ENCODE data around the gene GUCA2A.

The GUCA2A gene

DNA sequence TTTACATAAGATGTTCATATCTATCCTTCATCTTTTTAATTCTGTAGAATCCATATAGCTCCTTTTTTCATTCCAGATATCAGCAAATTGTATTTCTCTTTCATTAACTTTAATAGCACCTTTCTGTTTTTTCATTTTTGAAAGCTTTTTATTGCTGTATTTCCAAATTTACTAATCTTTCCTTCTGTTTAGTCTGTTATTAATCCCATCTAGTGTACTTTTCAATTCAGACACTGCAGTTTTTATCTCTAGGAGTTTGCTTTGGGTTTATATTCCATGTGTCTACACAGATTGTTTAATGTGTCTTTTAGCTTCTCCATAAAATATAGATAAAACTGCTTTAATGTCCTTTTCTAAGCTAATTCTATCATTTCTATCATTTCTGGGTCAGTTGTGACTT, 37.4 kb upstream of the GUCA2A start:
- no peak for DNase-seq
- H3K36me3 ChIP-seq, result no peaks in the 10 kb centered on the region
- TF ChIP-seq, protein P1, sequence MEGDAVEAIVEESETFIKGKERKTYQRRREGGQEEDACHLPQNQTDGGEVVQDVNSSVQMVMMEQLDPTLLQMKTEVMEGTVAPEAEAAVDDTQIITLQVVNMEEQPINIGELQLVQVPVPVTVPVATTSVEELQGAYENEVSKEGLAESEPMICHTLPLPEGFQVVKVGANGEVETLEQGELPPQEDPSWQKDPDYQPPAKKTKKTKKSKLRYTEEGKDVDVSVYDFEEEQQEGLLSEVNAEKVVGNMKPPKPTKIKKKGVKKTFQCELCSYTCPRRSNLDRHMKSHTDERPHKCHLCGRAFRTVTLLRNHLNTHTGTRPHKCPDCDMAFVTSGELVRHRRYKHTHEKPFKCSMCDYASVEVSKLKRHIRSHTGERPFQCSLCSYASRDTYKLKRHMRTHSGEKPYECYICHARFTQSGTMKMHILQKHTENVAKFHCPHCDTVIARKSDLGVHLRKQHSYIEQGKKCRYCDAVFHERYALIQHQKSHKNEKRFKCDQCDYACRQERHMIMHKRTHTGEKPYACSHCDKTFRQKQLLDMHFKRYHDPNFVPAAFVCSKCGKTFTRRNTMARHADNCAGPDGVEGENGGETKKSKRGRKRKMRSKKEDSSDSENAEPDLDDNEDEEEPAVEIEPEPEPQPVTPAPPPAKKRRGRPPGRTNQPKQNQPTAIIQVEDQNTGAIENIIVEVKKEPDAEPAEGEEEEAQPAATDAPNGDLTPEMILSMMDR (IDR thresholded peaks at IDR 0.05; ENCODE audit: low read depth, low read length), result no peak
- H3K4me3 ChIP-seq (ENCODE audit: low read depth, low read length), result no peak overlapping the region
- no peaks in the 10 kb centered on the region for H3K27me3 ChIP-seq
- H3K4me1 ChIP-seq, result no peaks in the 10 kb centered on the region
- H3K9me3 ChIP-seq, result no peaks in the 10 kb centered on the region

DNA sequence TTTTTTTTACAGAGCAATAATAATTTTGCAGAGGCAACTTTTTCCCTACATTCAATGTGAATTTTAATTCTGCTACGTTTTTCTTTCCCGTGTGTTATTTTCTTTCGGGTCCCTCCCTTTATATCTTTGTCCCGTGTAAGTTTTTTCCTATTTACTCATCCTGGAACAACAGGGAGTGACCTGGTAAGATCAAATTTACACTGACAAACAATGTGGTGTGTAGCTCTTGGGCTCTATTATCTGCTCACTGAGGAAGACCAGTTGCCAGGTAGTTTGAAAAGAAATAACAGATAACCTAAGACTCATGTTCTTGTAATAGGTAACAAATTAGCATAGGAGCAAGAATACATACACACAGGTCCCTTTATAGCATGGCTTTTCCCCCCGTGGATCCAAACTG, 33.7 kb upstream of the GUCA2A start:
- Histone ChIP-seq H3K36me3 (no peaks in the 10 kb centered on the region), H3K4me1 (no peaks in the 10 kb centered on the region), H3K4me3 (ENCODE audit: low read depth, low read length) (no peak overlapping the region), H3K27me3 (no peaks in the 10 kb centered on the region), H3K9me3 (no peaks in the 10 kb centered on the region)
- TF ChIP-seq, protein P1 (IDR thresholded peaks at IDR 0.05; ENCODE audit: low read depth, low read length), result no peak
- no peak for DNase-seq

DNA sequence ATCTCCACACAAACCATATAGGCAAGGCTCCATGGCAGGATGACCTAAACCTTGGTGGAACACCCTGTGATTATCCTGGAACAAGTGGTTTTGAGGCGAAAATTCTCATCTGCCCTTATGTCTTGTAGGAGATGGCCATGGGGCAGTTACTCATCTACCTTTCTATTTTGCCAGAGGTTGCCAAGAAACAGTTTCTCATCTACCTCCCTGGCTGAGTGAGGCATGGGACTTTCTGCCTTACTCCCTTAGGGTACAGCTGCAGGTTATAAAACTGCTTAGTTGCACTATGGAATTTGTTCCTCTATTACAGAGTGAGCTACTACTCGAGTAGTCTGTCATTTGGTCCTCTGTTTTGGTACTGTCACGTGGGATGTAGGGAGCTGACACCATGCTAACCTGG, 31.3 kb upstream of the GUCA2A start:
- H3K27me3 ChIP-seq, result no peaks in the 10 kb centered on the region
- TF ChIP-seq, protein P1 (IDR thresholded peaks at IDR 0.05; ENCODE audit: low read depth, low read length), result no peak
- no peak for DNase-seq
- no peak overlapping the region for H3K4me3 ChIP-seq (ENCODE audit: low read depth, low read length)
- no peaks in the 10 kb centered on the region for H3K36me3 ChIP-seq
- no peaks in the 10 kb centered on the region for H3K4me1 ChIP-seq
- no peaks in the 10 kb centered on the region for H3K9me3 ChIP-seq

DNA sequence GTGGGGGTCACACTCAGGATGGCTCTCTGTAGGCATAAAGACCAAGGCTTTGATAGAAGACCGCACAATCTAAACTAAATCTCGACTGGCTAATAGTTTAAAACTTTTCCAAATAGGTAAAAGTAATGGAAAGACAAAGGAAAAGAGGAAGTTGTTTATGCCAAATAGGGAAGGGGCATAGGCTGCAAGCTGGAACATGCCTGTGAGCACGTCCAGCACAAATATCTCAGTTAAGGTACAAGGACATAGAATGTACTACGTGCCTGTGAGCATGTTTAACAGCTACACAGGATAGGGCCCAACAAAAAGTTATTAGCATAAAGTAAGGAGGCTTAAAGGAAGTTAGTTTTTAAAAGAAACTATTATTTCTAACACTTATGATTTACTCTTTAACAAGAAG, 27.6 kb upstream of the GUCA2A start:
- Histone ChIP-seq H3K27me3 (no peaks in the 10 kb centered on the region), H3K4me3 (ENCODE audit: low read depth, low read length) (no peak overlapping the region), H3K4me1 (no peaks in the 10 kb centered on the region), H3K9me3 (no peaks in the 10 kb centered on the region), H3K36me3 (no peaks in the 10 kb centered on the region; the same call in 1 of the 2 replicates)
- TF ChIP-seq, protein P1 (IDR thresholded peaks at IDR 0.05; ENCODE audit: low read depth, low read length), result no peak
- DNase-seq, result no peak

DNA sequence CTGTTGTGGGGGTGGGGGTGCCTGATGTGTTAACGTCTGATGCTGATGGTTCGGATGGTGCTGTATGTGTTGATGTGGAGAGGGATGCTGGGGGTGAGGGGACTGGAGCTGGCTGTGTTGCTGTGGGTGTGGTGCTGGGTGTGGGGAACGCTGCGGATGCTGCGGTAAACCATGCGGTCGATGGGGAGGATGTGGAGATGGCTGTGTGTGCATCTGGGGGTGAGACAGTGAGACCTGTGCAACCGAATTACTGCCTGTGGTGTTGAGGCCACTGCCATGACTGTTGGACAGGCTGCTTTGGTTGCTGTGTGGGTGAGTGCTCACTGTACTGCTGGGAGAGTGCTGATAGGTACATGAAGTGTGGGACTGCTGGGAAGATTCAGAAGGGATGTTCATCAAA, 26.8 kb upstream of the GUCA2A start:
- TF ChIP-seq, protein P1 (IDR thresholded peaks at IDR 0.05; ENCODE audit: low read depth, low read length), result no peak
- Histone ChIP-seq H3K27me3 (no peaks in the 10 kb centered on the region), H3K9me3 (no peaks in the 10 kb centered on the region), H3K36me3 (no peaks in the 10 kb centered on the region; the same call in 1 of the 2 replicates), H3K4me1 (no peaks in the 10 kb centered on the region), H3K4me3 (ENCODE audit: low read depth, low read length) (no peak overlapping the region)
- DNase-seq, result no peak

DNA sequence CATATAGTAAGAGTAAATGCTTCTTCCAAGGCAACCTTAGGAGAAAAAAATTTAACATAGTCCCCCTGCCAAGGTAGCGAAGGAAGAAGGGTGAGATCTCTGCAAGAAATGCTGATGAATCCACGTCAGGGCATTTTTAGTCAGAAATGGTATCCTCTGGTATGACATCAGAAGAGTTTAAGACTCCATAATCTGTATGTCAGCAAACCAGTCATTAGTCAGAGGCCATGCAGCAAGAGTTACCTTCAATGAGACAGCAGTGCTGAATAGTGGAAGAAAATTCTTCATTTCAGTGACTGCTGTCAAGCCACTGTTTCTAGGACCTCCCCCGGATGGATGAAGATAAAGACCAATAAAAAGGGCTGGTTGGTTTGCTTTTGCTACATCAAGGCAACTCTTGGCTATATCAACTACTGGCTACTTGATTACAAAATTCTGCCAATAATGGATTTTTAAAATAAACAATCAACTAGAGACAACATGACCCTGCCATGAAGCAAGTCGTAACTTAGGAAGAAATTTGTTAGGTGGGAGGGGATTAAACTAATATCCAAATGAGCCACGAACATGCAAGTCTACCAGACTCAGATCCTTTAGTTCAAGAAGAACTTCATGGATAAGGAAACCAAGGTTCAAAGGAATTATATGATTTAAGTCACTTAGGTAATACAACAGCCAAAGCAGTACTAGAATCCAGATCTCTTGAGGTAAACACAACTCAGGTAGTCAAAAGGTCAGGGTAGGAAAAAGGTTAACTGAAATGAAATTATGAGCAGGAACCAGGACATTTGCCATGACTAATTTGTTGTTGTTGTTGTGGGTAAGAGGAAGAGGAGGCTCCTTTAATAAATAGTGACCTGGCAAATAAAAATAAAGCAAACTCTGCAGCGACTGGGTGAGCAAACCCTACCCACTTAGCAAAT, 25.6 kb upstream of the GUCA2A start:
- TF ChIP-seq, protein P1 (IDR thresholded peaks at IDR 0.05; ENCODE audit: low read depth, low read length), result no peak
- Histone ChIP-seq H3K9me3 (no peaks in the 10 kb centered on the region), H3K4me3 (ENCODE audit: low read depth, low read length) (no peak overlapping the region), H3K4me1 (no peaks in the 10 kb centered on the region), H3K27me3 (no peaks in the 10 kb centered on the region), H3K36me3 (no peaks in the 10 kb centered on the region; the same call in 1 of the 2 replicates)
- DNase-seq, result no peak

Measured in BE2C (cell line).